Measurements from ENCODE around the gene ATF3.
"Not testable (repeated sequence)": the region's sequence is repeated elsewhere in the genome, so short reads cannot be mapped to it uniquely, and the experiment has no call there.

The ATF3 gene

GRCh38 chr1:212629450-212630157 lies 21.0 kb downstream of the ATF3 start:
- DNase-seq: no peak

GRCh38 chr1:212630158-212630900 lies 21.8 kb downstream of the ATF3 start:
- DNase-seq: peak; percentile 49

- no peak for DNase-seq
These were observed 24.6 kb downstream of the ATF3 start for GRCh38 chr1:212633161-212633560.

- DNase-seq: no peak
These were observed 25.7 kb downstream of the ATF3 start for GRCh38 chr1:212634252-212634651.

- peak; percentile 62 for DNase-seq
These were observed 26.6 kb downstream of the ATF3 start for GRCh38 chr1:212635141-212635631.

GRCh38 chr1:212637902-212638301 lies 29.3 kb downstream of the ATF3 start:
- DNase-seq: peak; percentile 44

- DNase-seq: peak; percentile 86
These were observed 30.1 kb downstream of the ATF3 start for GRCh38 chr1:212638492-212639151.

- DNase-seq: not testable (repeated sequence)
These were observed 31.0 kb downstream of the ATF3 start for GRCh38 chr1:212639524-212639923.

GRCh38 chr1:212640223-212640878 lies 31.8 kb downstream of the ATF3 start:
- no peak for DNase-seq

GRCh38 chr1:212641956-212642355 lies 33.4 kb downstream of the ATF3 start:
- DNase-seq: peak; percentile 22

GRCh38 chr1:212643877-212644276 lies 35.3 kb downstream of the ATF3 start:
- DNase-seq: no peak

GRCh38 chr1:212644866-212645545 lies 36.4 kb downstream of the ATF3 start:
- DNase-seq: no peak

- DNase-seq: no peak
These were observed 37.3 kb downstream of the ATF3 start for GRCh38 chr1:212645546-212646543.

GRCh38 chr1:212646588-212646987 lies 38.0 kb downstream of the ATF3 start:
- no peak for DNase-seq

GRCh38 chr1:212647004-212647403 lies 38.4 kb downstream of the ATF3 start:
- DNase-seq: no peak

- no peak for DNase-seq
These were observed 39.9 kb downstream of the ATF3 start for GRCh38 chr1:212648431-212648830.

GRCh38 chr1:212649020-212649419 lies 40.5 kb downstream of the ATF3 start:
- peak; percentile 25 for DNase-seq

- no peak for DNase-seq
These were observed 41.7 kb downstream of the ATF3 start for GRCh38 chr1:212650228-212650627.

- DNase-seq: peak; percentile 62
These were observed 43.0 kb downstream of the ATF3 start for GRCh38 chr1:212651521-212651920.

GRCh38 chr1:212651977-212652376 lies 43.4 kb downstream of the ATF3 start:
- no peak for DNase-seq

GRCh38 chr1:212652609-212653008 lies 44.0 kb downstream of the ATF3 start:
- DNase-seq: no peak

All from fibroblast of upper back skin (primary cell).